Erythroblast (primary cell): ENCODE data around the gene RET.

Experiments
- GATA1 ChIP-seq: IDR thresholded peaks from 2 replicates; pipeline ENCODE4 v1.6.1; 2011; ENCODE audit warnings: low read depth, mild to moderate bottlenecking, control low read depth, low read length, moderate library complexity
- POLR2A ChIP-seq: IDR thresholded peaks from 2 replicates; pipeline ENCODE4 v1.6.1; 2011; ENCODE audit warnings: mild to moderate bottlenecking, low read length

GRCh38 chr10:43137717-43138020, 60.8 kb downstream of the RET start:
- TF ChIP-seq POLR2A: no peak
- no peak for TF ChIP-seq GATA1
